Smooth muscle cell (in vitro differentiated cells): Measurements from ENCODE around the gene RAMAC. TPM values are rescaled to one million over a fixed set of nuclear protein-coding genes. Genes with fewer than 3 reads are reported as not detected.

Source experiments
- DNase-seq: peaks from one replicate; lab custom pipeline; 2025; ENCODE audit not compliant: unreplicated experiment; lab: John Stamatoyannopoulos, UW
- H2AFZ ChIP-seq: fragments of 200-600 bp; sonication (generic); 2 replicates; pipeline ENCODE4 v1.6.0; 2016; ENCODE audit warnings: antibody characterized with exemption, low read depth, mild to moderate bottlenecking
- H3F3A ChIP-seq: fragments of 200-600 bp; sonication (generic); 2 replicates; pipeline ENCODE4 v1.6.0; 2017; ENCODE audit warnings: antibody characterized with exemption, low read depth
- H3K27ac ChIP-seq: fragments of 200-600 bp; sonication (generic); 2 replicates; pipeline ENCODE4 v1.5.1; 2016; ENCODE audit warnings: low read depth, mild to moderate bottlenecking
- H3K27me3 ChIP-seq: fragments of 200-600 bp; sonication (generic); 2 replicates; pipeline ENCODE4 v1.6.1; 2016; ENCODE audit warnings: low read depth, mild to moderate bottlenecking
- H3K36me3 ChIP-seq: fragments of 200-600 bp; sonication (generic); 2 replicates; pipeline ENCODE4 v1.5.1; 2016; ENCODE audit warnings: low read depth
- H3K4me1 ChIP-seq: fragments of 200-600 bp; sonication (generic); 2 replicates; pipeline ENCODE4 v1.5.1; 2016; ENCODE audit warnings: low read depth
- H3K4me2 ChIP-seq: fragments of 200-600 bp; sonication (generic); 2 replicates; pipeline ENCODE4 v1.6.0; 2016; ENCODE audit warnings: mild to moderate bottlenecking
- H3K4me3 ChIP-seq: fragments of 200-600 bp; sonication (generic); 2 replicates; pipeline ENCODE4 v1.5.1; 2016; ENCODE audit warnings: mild to moderate bottlenecking
- H3K79me2 ChIP-seq: fragments of 200-600 bp; sonication (generic); 2 replicates; pipeline ENCODE4 v1.6.0; 2016; ENCODE audit warnings: low read depth, mild to moderate bottlenecking
- H3K9ac ChIP-seq: fragments of 200-600 bp; sonication (generic); 2 replicates; pipeline ENCODE4 v1.6.0; 2016; ENCODE audit warnings: low read depth
- H3K9me3 ChIP-seq: fragments of 200-600 bp; sonication (generic); replicated peaks from 2 replicates; pipeline ENCODE4 v1.5.1; 2016; ENCODE audit warnings: low read depth
- H4K20me1 ChIP-seq: fragments of 200-600 bp; sonication (generic); 2 replicates; pipeline ENCODE4 v1.6.0; 2016; ENCODE audit warnings: low read depth
- WGBS: methylation state at CpG from one replicate; pipeline ENCODE4 v1.1.7; 2016; ENCODE audit warnings: low lambda C conversion rate; 5-methylcytosine and 5-hydroxymethylcytosine counted together
- polyA plus RNA-seq: library from polyadenylated mRNA; unstranded; fragments of >200 nt; fragmentation: Nextera tagmentation; extraction: Ambion mirVana; gene quantifications from 2 replicates; pipeline ENCODE4 v1.2.1, GENCODE V29; 2016
- total RNA-seq: library from RNA; depleted of rRNA; stranded (reverse); fragments of >200 nt; gene quantifications from 2 replicates; pipeline ENCODE4 v1.2.3, GENCODE V29; 2014
- TF ChIP-seq, protein P1 (sequence below): fragments of 200-600 bp; sonication (generic); IDR thresholded peaks from 2 replicates; pipeline ENCODE4 v1.5.1; 2017; ENCODE audit warnings: borderline replicate concordance, mild to moderate bottlenecking, antibody characterized with exemption; ENCODE audit not compliant: insufficient read depth, poor library complexity, severe bottlenecking

Gene RAMAC
- total and polyA plus RNA-seq, 2 experiments from 2014 or later, result 56.6 to 59.2 TPM

DNA sequence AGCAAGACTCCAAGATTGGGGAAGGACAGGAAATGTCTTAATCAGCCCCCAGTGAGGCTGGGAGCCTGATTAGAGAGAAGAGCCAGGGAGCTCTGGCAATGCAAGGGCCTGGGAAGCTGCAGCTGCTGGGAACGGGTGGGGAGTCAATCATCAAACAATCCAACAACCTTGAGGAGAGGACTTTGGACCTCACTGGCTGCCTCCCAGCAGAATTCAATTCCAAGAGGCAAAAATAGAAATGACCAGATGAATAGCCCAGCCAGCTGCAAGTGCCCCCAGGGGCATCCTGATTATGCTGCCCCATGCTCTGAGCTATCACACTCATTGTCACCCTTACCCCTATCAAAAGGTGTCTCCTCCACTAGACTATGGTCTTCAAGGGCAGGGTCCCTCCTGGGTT, 27.4 kb upstream of the RAMAC start:
- no peak for DNase-seq
- Histone ChIP-seq H2AFZ (no peak overlapping the region), H3K4me3 (no peak overlapping the region), H3F3A (no peaks in the 10 kb centered on the region), H3K4me2 (no peak overlapping the region), H3K9ac (no peak overlapping the region), H3K36me3 (no peaks in the 10 kb centered on the region), H4K20me1 (no peaks in the 10 kb centered on the region), H3K27ac (no peak overlapping the region), H3K9me3 (no peaks in the 10 kb centered on the region), H3K79me2 (no peaks in the 10 kb centered on the region), H3K27me3 (no peaks in the 10 kb centered on the region), H3K4me1 (no peaks in the 10 kb centered on the region)
- TF ChIP-seq, protein P1, sequence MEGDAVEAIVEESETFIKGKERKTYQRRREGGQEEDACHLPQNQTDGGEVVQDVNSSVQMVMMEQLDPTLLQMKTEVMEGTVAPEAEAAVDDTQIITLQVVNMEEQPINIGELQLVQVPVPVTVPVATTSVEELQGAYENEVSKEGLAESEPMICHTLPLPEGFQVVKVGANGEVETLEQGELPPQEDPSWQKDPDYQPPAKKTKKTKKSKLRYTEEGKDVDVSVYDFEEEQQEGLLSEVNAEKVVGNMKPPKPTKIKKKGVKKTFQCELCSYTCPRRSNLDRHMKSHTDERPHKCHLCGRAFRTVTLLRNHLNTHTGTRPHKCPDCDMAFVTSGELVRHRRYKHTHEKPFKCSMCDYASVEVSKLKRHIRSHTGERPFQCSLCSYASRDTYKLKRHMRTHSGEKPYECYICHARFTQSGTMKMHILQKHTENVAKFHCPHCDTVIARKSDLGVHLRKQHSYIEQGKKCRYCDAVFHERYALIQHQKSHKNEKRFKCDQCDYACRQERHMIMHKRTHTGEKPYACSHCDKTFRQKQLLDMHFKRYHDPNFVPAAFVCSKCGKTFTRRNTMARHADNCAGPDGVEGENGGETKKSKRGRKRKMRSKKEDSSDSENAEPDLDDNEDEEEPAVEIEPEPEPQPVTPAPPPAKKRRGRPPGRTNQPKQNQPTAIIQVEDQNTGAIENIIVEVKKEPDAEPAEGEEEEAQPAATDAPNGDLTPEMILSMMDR, result no peak
- WGBS, result 100% methylated on average over 1 of the region's 1 CpG

DNA sequence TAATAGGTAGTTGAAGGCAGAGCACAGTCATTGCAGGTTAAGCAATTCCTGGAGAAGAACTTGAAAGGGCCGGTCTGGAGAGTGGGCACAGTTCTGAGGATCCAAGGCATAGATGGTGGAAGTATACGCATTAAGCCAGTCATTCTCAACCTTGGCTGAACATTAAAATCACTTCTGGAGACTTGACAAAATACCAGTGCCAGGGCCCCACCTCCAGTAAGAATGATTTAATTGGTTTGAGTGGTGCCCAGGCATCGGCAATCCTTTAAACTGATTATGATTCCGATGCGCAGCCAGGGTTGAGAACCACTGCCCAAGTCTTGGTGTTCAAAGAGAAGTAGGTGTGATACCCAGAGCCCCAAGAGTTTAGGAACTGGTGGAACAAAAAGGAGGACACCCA, 26.6 kb upstream of the RAMAC start:
- Histone ChIP-seq H3K27me3 (no peaks in the 10 kb centered on the region), H3K4me1 (no peaks in the 10 kb centered on the region), H3K9ac (no peak overlapping the region), H4K20me1 (no peaks in the 10 kb centered on the region), H3K27ac (no peak overlapping the region), H3F3A (no peaks in the 10 kb centered on the region), H3K9me3 (no peaks in the 10 kb centered on the region), H3K4me2 (no peak overlapping the region), H3K4me3 (no peak overlapping the region), H2AFZ (no peak overlapping the region), H3K79me2 (no peaks in the 10 kb centered on the region), H3K36me3 (no peaks in the 10 kb centered on the region)
- WGBS, result 96% methylated on average over 5 of the region's 5 CpGs
- DNase-seq, result no peak
- TF ChIP-seq, protein P1, result no peak

DNA sequence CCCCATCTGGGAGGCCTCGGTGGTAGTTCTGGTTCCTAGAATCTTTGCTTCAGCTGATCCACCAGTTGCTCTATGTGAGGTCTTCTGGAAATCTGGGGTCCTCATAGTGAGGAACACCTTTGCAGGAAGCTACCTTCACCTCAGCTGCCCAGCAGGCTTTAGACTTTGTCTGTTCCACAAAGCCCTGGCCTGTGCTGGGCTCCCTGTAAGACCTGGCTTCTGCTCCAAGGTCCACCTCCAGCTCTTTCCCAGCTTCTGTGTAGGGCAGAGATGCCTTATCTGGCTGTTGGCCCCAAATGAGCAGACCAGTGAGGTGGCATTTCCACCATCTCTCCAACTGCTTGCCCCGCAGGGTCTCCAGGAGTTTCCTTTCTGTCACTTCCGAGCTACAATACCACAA, 25.2 kb upstream of the RAMAC start:
- Histone ChIP-seq H3K4me3 (no peak overlapping the region), H3F3A (no peaks in the 10 kb centered on the region), H3K4me1 (no peaks in the 10 kb centered on the region), H3K9me3 (no peaks in the 10 kb centered on the region), H2AFZ (no peak overlapping the region), H3K4me2 (no peak overlapping the region), H3K36me3 (no peaks in the 10 kb centered on the region), H4K20me1 (no peaks in the 10 kb centered on the region), H3K9ac (no peak overlapping the region), H3K27ac (no peak overlapping the region), H3K27me3 (no peaks in the 10 kb centered on the region), H3K79me2 (no peaks in the 10 kb centered on the region)
- TF ChIP-seq, protein P1, result no peak
- 87% methylated on average over 3 of the region's 3 CpGs for WGBS
- DNase-seq, result no peak

DNA sequence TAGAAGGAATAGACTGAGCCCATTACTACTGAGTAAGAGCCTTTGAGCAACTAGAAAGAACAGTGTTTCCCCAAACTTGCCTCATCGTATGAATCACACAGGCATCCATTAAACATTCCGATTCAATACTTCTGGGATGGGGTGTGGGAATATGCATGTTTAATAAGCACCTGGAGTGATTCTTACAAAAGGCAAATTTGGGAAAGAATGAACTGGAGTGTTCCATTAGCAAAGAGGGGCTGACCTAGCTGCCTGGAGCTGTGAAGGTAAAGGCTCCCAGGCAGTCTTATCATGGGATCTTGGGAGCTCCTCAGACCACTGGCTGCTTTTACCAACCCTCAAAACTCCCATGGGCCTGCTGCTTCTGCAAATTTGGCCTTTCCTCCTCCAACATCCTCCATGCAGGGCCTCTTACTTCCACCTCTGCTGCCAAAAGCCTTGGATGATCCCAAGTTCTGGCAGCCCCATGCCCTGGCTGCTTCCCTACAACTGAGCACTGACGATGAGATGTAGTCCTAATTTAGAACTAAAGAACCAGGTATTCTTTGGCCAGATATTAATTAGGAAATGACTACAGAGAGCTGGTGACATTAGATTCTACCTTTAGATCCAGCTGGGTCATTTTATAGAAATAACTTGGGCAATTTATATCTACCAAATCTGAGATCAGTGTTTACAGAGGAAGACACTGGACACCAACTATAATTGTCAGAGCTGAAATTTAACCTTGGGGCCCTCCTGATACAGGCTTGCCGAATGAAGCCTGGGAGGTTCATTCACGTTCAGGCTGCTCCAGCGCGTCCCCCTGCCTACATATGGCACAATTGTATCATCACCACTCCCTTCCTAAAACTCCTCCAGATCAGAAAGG, 22.3 kb upstream of the RAMAC start:
- Histone ChIP-seq H3F3A (no peaks in the 10 kb centered on the region), H3K4me3 (no peak overlapping the region), H3K27me3 (no peaks in the 10 kb centered on the region), H3K4me2 (no peak overlapping the region), H3K36me3 (no peaks in the 10 kb centered on the region), H2AFZ (no peak overlapping the region), H3K79me2 (no peaks in the 10 kb centered on the region), H3K27ac (no peak overlapping the region), H4K20me1 (no peaks in the 10 kb centered on the region), H3K9ac (no peak overlapping the region), H3K9me3 (no peaks in the 10 kb centered on the region), H3K4me1 (no peaks in the 10 kb centered on the region)
- WGBS, result 83% methylated on average over 7 of the region's 7 CpGs
- DNase-seq, result no peak
- TF ChIP-seq, protein P1, result no peak
